ENCODE measurements around the gene KRTAP17-1.
"Not testable (repeated sequence)": the region's sequence is repeated elsewhere in the genome, so short reads cannot be mapped to it uniquely, and the experiment has no call there.

Gene KRTAP17-1

GRCh38 chr17:41315204-41315794 is at the start of gene KRTAP17-1:
KRTAP17-1 (minus strand) TSS chr17:41315710; CDS start chr17:41315650, 60 bp downstream.
- no peak for DNase-seq (ENCODE audit: low spot score)

- DNase-seq (ENCODE audit: low spot score), result no peak
Measured at GRCh38 chr17:41363881-41364280, 48.4 kb upstream of the KRTAP17-1 start.

GRCh38 chr17:41360296-41360995 is 44.9 kb upstream of the KRTAP17-1 start:
- DNase-seq (ENCODE audit: low spot score), result peak; percentile 40

GRCh38 chr17:41354536-41354935 is 39.0 kb upstream of the KRTAP17-1 start:
- no peak for DNase-seq (ENCODE audit: low spot score)

GRCh38 chr17:41352597-41353366 is 37.3 kb upstream of the KRTAP17-1 start:
- DNase-seq (ENCODE audit: low spot score), result no peak

GRCh38 chr17:41351177-41351576 is 35.7 kb upstream of the KRTAP17-1 start:
- no peak for DNase-seq (ENCODE audit: low spot score)

GRCh38 chr17:41350381-41350878 is 34.9 kb upstream of the KRTAP17-1 start, which contains the start of gene KRT33A:
KRT33A (minus strand) TSS chr17:41350828; CDS start chr17:41350767, 61 bp downstream.
- DNase-seq (ENCODE audit: low spot score), result not testable (repeated sequence)

- no peak for DNase-seq (ENCODE audit: low spot score)
Measured at GRCh38 chr17:41347869-41348760, 32.6 kb upstream of the KRTAP17-1 start.

GRCh38 chr17:41346421-41346820 is 30.9 kb upstream of the KRTAP17-1 start:
- not testable (repeated sequence) for DNase-seq (ENCODE audit: low spot score)

- DNase-seq (ENCODE audit: low spot score), result no peak
Measured at GRCh38 chr17:41345992-41346391, 30.5 kb upstream of the KRTAP17-1 start.

GRCh38 chr17:41343029-41343428 is 27.5 kb upstream of the KRTAP17-1 start:
- no peak for DNase-seq (ENCODE audit: low spot score)

- no peak for DNase-seq (ENCODE audit: low spot score)
Measured at GRCh38 chr17:41340934-41341861, 25.7 kb upstream of the KRTAP17-1 start.

- no peak for DNase-seq (ENCODE audit: low spot score)
Measured at GRCh38 chr17:41340494-41340893, 25.0 kb upstream of the KRTAP17-1 start.

- no peak for DNase-seq (ENCODE audit: low spot score)
Measured at GRCh38 chr17:41339571-41340172, 24.2 kb upstream of the KRTAP17-1 start.

GRCh38 chr17:41338961-41339485 is 23.5 kb upstream of the KRTAP17-1 start:
- no peak for DNase-seq (ENCODE audit: low spot score)

GRCh38 chr17:41335747-41336146 is 20.2 kb upstream of the KRTAP17-1 start:
- DNase-seq (ENCODE audit: low spot score), result no peak

GRCh38 chr17:41334385-41335305 is 19.1 kb upstream of the KRTAP17-1 start:
- no peak for DNase-seq (ENCODE audit: low spot score)

GRCh38 chr17:41333836-41334235 is 18.3 kb upstream of the KRTAP17-1 start:
- DNase-seq (ENCODE audit: low spot score), result no peak

- no peak for DNase-seq (ENCODE audit: low spot score)
Measured at GRCh38 chr17:41333098-41333497, 17.6 kb upstream of the KRTAP17-1 start.

Measured in AG20443 (cell line).